Skeletal muscle tissue (tissue), 4 donors: Measurements from ENCODE around the gene RNU4-1. TPM values are rescaled to one million over a fixed set of nuclear protein-coding genes. Genes with fewer than 3 reads are reported as not detected.

ENCODE experiments used
- H3K27ac ChIP-seq: one replicate; pipeline ENCODE4 v1.7.0; 2013; ENCODE audit warnings: mild to moderate bottlenecking, low read depth, low read length, inconsistent platforms
- H3K27me3 ChIP-seq, 3 donors: one replicate each; pipeline ENCODE4 v1.7.0; 2013; ENCODE audit warnings: low read length in 3 of 3; ENCODE audit not compliant: control insufficient read depth in 3 of 3, insufficient read depth in 3 of 3
- H3K36me3 ChIP-seq, 3 donors: one replicate each; pipeline ENCODE4 v1.7.0; 2013; ENCODE audit warnings: low read length in 3 of 3; ENCODE audit not compliant: control insufficient read depth in 3 of 3, insufficient read depth in 3 of 3
- H3K4me1 ChIP-seq, 3 donors: one replicate each; pipeline ENCODE4 v1.7.0; 2013; ENCODE audit warnings: low read length in 3 of 3, mild to moderate bottlenecking in 3 of 3; ENCODE audit not compliant: control insufficient read depth in 3 of 3, insufficient read depth in 3 of 3
- H3K4me3 ChIP-seq, 3 donors: one replicate each; pipeline ENCODE4 v1.7.0; 2013; ENCODE audit warnings: low read length in 3 of 3
- H3K9ac ChIP-seq, 3 donors: one replicate each; pipeline ENCODE4 v1.7.0; 2013; ENCODE audit warnings: low read length in 3 of 3, mild to moderate bottlenecking in 3 of 3, moderate library complexity in 2 of 3, low read depth in 1 of 3
- H3K9me3 ChIP-seq, 3 donors: one replicate each; pipeline ENCODE4 v1.7.0; 2013; ENCODE audit warnings: low read length in 3 of 3; ENCODE audit not compliant: control insufficient read depth in 3 of 3
- total RNA-seq: library from RNA; depleted of rRNA; stranded (reverse); fragments of >200 nt; gene quantifications from one replicate; pipeline ENCODE4 v1.2.3, GENCODE V29; 2014
- donor health status: Osteomylitis.

Gene RNU4-1
- total RNA-seq, 1 donor from 2014 or later = under 0.01 TPM

GRCh38 chr12:120290609-120291305, 2.3 kb downstream of the RNU4-1 start:
- Histone ChIP-seq H3K9me3 (no peaks in the 10 kb centered on the region), H3K27ac (peak overlapping the region; percentile 98), H3K27me3 (no peaks in the 10 kb centered on the region), H3K9ac (peak overlapping the region; percentile 84 to 100 (median 87)), H3K4me3 (peak overlapping the region; percentile 51 to 70 (median 68)), H3K36me3 (no peaks in the 10 kb centered on the region), H3K4me1 (peaks cover 7 to 13% (median 10%) of the 10 kb centered on the region in 3 donors)

GRCh38 chr12:120287491-120287890, 5.5 kb downstream of the RNU4-1 start:
- Histone ChIP-seq H3K36me3 (no peaks in the 10 kb centered on the region), H3K4me1 (peaks cover 7 to 12% (median 9%) of the 10 kb centered on the region in 3 donors), H3K9me3 (no peaks in the 10 kb centered on the region), H3K27me3 (no peaks in the 10 kb centered on the region), H3K9ac (no peak overlapping the region), H3K4me3 (no peak overlapping the region), H3K27ac (no peak overlapping the region)

- H3K27me3 ChIP-seq = no peaks in the 10 kb centered on the region
- no peak overlapping the region for H3K9ac ChIP-seq
- H3K4me3 ChIP-seq = no peak overlapping the region
- no peak overlapping the region for H3K27ac ChIP-seq
- H3K9me3 ChIP-seq = no peaks in the 10 kb centered on the region
- no peaks in the 10 kb centered on the region for H3K36me3 ChIP-seq
- peaks cover 6 to 9% (median 7%) of the 10 kb centered on the region in 3 donors for H3K4me1 ChIP-seq
These were observed 6.1 kb downstream of the RNU4-1 start for GRCh38 chr12:120286768-120287490.

GRCh38 chr12:120284381-120284780, 8.7 kb downstream of the RNU4-1 start:
- no peaks in the 10 kb centered on the region for H3K27me3 ChIP-seq
- H3K9ac ChIP-seq = no peak overlapping the region
- H3K36me3 ChIP-seq = no peaks in the 10 kb centered on the region
- H3K27ac ChIP-seq = no peak overlapping the region
- no peaks in the 10 kb centered on the region for H3K9me3 ChIP-seq
- H3K4me1 ChIP-seq = no peaks in the 10 kb centered on the region
- H3K4me3 ChIP-seq = no peak overlapping the region

DNA sequence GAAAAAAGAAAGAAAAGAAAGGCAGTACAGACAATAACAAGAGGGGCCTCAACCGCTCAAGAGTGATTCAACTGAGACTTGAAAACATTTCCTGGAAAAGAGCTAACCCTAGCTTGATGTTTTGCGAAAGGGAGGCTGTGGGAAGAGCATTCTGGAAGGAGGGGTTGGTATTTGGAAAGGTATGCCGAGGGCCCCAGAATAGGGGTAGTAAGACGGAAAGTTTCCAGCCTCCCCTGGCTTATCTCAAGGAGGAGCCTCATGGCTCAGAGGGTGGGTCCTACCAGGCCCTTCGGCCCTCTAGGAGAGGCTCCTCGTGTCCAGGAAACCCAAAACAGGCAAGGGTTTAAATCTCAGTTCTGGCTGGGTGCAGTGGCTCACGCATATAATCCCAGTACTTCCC, 9.7 kb downstream of the RNU4-1 start:
- no peak overlapping the region for H3K4me3 ChIP-seq
- H3K9ac ChIP-seq = no peak overlapping the region
- H3K36me3 ChIP-seq = no peaks in the 10 kb centered on the region
- H3K27me3 ChIP-seq = no peaks in the 10 kb centered on the region
- no peaks in the 10 kb centered on the region for H3K9me3 ChIP-seq
- H3K27ac ChIP-seq = no peak overlapping the region
- H3K4me1 ChIP-seq = no peaks in the 10 kb centered on the region

DNA sequence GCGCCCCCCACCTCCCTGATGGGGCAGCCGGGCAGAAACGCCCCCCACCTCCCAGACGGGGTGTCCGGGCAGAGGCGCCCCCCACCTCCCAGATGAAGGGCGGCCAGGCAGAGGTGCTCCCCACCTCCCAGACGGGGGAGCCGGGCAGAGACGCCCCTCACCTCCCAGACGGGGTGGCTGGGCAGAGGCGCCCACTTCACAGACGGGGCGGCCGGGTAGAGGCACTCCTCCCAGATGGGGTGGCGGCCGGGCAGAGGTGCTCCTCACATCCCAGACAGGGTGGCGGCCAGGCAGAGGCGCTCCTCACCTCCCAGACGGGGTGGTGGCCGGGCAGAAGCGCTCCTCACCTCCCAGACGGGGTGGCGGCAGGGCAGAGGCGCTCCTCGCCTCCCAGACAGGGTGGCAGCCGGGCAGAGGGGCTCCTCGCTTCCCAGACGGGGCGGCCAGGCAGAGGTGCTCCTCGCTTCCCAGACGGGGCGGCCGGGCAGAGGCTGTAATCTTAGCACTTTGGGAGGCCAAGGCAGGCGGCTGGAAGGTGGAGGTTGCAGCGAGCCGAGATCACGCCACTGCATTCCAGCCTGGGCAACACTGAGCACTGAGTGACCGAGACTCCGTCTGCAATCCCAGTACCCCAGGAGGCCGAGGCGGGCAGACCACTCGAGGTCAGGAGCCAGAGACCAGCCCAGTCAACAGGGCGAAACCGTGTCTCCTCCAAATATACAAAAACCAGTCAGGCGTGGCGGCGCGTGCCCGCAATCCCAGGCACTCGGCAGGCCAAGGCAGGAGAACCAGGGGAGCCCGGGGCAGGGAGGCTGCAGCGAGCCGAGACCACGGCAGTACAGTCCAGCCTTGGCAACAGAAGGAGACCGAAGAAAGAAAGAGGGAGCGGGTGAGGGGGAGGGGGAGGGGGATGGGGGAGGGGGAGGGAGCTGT, 14.6 kb downstream of the RNU4-1 start:
- no peaks in the 10 kb centered on the region for H3K9me3 ChIP-seq
- no peaks in the 10 kb centered on the region for H3K27me3 ChIP-seq
- H3K4me1 ChIP-seq = no peaks in the 10 kb centered on the region
- no peak overlapping the region for H3K9ac ChIP-seq
- H3K4me3 ChIP-seq = no peak overlapping the region
- H3K27ac ChIP-seq = no peak overlapping the region
- no peaks in the 10 kb centered on the region for H3K36me3 ChIP-seq

DNA sequence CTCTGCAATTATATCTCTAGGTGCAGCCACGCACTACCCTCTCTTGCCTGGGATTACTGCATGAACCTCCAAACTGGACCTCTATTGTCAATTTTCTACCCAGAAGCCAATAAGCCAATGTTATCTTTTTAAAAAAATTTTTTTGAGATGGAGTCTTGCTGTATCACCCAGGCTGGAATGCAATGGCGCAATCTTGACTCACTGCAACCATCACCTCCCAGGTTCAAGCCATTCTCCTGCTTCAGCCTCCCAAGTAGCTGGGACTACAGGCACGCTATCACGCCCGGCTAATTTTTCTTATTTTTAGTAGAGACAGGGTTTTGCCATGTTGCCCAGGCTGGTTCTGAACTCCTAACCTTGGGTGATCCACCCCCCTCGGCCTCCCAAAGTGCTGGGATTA, 16.3 kb downstream of the RNU4-1 start:
- no peaks in the 10 kb centered on the region for H3K9me3 ChIP-seq
- no peaks in the 10 kb centered on the region for H3K27me3 ChIP-seq
- no peak overlapping the region for H3K4me3 ChIP-seq
- H3K4me1 ChIP-seq = no peaks in the 10 kb centered on the region
- H3K27ac ChIP-seq = no peak overlapping the region
- no peak overlapping the region for H3K9ac ChIP-seq
- no peaks in the 10 kb centered on the region for H3K36me3 ChIP-seq

DNA sequence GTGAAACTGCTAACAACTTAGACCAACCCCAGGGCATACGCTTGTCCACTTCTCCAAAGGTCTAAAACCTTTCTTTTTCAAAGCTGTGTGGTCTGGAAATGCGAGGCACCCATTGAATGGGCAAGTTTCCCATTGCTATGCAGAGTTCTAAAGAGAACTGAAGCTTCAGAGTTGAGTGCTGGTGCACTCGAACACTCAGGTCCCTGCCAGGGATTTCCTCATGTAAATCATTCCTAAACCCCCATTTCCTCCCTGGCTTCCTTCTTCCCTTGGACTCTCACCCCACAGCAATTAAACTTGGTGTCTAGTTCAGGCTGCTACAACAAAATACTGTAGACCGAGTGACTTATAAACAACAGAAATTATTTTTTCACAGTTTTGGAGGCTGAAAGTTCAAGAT, 25.3 kb downstream of the RNU4-1 start:
- no peak overlapping the region for H3K27ac ChIP-seq
- peaks cover 28 to 29% (median 28%) of the 10 kb centered on the region in 3 donors for H3K4me1 ChIP-seq
- no peaks in the 10 kb centered on the region for H3K27me3 ChIP-seq
- no peak overlapping the region for H3K9ac ChIP-seq
- no peaks in the 10 kb centered on the region for H3K36me3 ChIP-seq
- H3K4me3 ChIP-seq = no peak overlapping the region
- no peaks in the 10 kb centered on the region for H3K9me3 ChIP-seq

DNA sequence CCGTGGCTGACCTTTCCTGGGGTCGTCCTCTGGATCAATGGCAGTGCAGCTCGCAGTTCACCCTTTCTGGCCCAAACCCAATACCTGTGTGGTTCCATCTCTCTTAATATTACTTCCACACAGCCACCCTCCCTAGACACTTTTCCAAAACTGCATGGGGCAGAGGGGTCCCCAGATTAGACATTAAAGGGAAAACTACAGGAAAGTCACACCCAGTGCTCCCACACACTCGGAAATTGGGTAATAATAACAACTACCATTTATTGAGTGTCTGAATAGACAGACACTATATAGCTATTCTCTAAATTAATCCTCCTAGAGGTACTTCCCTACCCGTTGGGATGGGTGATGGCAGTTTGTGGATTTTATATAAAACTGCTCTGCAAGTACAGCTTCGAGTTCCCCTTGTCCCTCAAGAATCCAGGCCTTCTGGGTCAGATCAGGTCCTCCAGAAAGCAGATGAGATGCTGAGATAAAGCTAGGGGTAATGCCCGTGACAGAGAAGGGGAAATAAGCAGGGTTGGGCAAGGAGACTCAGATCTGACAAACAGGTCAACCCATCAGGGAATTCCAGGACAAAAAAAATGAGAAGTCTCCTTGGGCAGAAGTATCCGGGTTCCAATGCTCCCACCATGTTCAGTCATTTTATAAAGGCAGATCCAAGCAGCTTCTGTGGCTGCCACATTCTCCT, 26.7 kb downstream of the RNU4-1 start:
- Histone ChIP-seq H3K4me1 (peaks cover 41 to 43% (median 42%) of the 10 kb centered on the region in 3 donors), H3K27ac (peak overlapping the region; percentile 69), H3K4me3 (peak overlapping the region; percentile 38 to 63 (median 43)), H3K36me3 (no peaks in the 10 kb centered on the region), H3K9ac (peak overlapping the region in 2 of 3 donors; percentile 33 to 62), H3K9me3 (no peaks in the 10 kb centered on the region), H3K27me3 (no peaks in the 10 kb centered on the region)
